ENCODE results near the gene CD247.

- TF ChIP-seq RAD21 (IDR thresholded peaks at IDR 0.05; ENCODE audit: low read length) (no peak), CTCF (conservative IDR thresholded peaks at IDR 0.05; ENCODE audit: low read depth, low read length) (no peak)
Observed at GRCh38 chr1:167473761-167474160, 44.6 kb downstream of the CD247 start.
